Activated T-cell treated with anti-CD3 and anti-CD28 coated beads, Interleukin-2, amount 50 U/mL, for 24 hours (primary cell): Measurements from ENCODE around the gene VPS13C.

Source experiments
- DNase-seq: peaks from one replicate; pipeline ENCODE4 v3.0.0-alpha.2; 2020
- H3K27ac Mint-ChIP-seq: 2 replicates; pipeline ENCODE4 v1.8.0; 2020; ENCODE audit warnings: mild to moderate bottlenecking, mixed read lengths
- H3K27me3 Mint-ChIP-seq: 2 replicates; pipeline ENCODE4 v1.8.0; 2020; ENCODE audit warnings: mixed read lengths
- H3K36me3 Mint-ChIP-seq: 2 replicates; pipeline ENCODE4 v1.8.0; 2020; ENCODE audit warnings: low read depth, mixed read lengths
- H3K4me1 Mint-ChIP-seq: 2 replicates; pipeline ENCODE4 v1.8.0; 2020; ENCODE audit warnings: low read depth, mixed read lengths
- H3K4me3 Mint-ChIP-seq: 2 replicates; pipeline ENCODE4 v1.8.0; 2020; ENCODE audit warnings: mild to moderate bottlenecking, moderate library complexity, mixed read lengths
- H3K9me3 Mint-ChIP-seq: 2 replicates; pipeline ENCODE4 v1.8.0; 2020; ENCODE audit warnings: mixed read lengths

Gene VPS13C, protein sequence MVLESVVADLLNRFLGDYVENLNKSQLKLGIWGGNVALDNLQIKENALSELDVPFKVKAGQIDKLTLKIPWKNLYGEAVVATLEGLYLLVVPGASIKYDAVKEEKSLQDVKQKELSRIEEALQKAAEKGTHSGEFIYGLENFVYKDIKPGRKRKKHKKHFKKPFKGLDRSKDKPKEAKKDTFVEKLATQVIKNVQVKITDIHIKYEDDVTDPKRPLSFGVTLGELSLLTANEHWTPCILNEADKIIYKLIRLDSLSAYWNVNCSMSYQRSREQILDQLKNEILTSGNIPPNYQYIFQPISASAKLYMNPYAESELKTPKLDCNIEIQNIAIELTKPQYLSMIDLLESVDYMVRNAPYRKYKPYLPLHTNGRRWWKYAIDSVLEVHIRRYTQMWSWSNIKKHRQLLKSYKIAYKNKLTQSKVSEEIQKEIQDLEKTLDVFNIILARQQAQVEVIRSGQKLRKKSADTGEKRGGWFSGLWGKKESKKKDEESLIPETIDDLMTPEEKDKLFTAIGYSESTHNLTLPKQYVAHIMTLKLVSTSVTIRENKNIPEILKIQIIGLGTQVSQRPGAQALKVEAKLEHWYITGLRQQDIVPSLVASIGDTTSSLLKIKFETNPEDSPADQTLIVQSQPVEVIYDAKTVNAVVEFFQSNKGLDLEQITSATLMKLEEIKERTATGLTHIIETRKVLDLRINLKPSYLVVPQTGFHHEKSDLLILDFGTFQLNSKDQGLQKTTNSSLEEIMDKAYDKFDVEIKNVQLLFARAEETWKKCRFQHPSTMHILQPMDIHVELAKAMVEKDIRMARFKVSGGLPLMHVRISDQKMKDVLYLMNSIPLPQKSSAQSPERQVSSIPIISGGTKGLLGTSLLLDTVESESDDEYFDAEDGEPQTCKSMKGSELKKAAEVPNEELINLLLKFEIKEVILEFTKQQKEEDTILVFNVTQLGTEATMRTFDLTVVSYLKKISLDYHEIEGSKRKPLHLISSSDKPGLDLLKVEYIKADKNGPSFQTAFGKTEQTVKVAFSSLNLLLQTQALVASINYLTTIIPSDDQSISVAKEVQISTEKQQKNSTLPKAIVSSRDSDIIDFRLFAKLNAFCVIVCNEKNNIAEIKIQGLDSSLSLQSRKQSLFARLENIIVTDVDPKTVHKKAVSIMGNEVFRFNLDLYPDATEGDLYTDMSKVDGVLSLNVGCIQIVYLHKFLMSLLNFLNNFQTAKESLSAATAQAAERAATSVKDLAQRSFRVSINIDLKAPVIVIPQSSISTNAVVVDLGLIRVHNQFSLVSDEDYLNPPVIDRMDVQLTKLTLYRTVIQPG (N-terminal part only)

DNA sequence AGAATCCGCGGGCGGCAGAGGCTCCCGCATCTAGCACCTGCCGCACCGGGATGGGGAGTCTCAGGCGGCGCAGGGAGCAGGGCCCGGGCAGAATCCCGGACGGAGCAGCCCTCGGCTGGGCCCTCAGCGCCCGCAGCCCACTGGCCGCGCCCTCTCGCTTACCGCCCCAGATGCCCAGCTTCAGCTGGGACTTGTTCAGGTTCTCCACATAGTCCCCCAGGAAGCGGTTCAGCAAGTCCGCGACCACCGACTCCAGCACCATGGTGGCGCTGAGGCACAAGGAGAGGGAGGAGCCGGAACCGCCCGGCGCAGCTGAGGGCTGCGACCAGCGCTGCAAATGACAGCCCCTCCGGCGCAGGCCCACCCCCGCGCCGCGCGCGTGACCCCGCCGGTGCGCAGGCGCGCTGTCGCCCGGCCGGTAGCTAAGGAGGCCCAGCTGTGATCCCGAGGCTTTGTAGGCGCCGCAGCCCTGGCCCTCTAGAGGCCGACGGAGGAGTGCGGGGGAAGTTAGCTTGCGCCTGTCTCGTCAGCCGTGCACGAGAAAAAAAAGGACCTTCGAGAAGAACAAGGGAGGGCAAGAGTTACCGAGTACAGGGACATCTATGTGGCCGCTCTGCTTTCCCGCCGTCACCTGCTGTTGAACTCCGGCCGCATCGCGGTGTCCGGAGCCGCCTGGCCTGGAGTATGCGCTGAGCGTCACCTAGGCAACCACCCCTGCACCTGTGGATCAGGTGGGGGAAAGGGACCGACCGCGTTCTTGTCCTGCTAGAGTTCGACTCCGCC is at the start of gene VPS13C:
Gene VPS13C, minus strand, starts transcription at position 335 of the 783 bp plus-strand sequence. Its CDS starts 73 bp downstream, at position 262.
- Mint-ChIP-seq H3K4me1 (peaks cover 59% of the 10 kb centered on the region), H3K36me3 (peaks cover 25% of the 10 kb centered on the region), H3K27me3 (no peaks in the 10 kb centered on the region), H3K27ac (peak within 1 kb of the TSS; percentile 92), H3K9me3 (no peaks in the 10 kb centered on the region), H3K4me3 (peak within 1 kb of the TSS; percentile 85)
- DNase-seq = peak; percentile 93

DNA sequence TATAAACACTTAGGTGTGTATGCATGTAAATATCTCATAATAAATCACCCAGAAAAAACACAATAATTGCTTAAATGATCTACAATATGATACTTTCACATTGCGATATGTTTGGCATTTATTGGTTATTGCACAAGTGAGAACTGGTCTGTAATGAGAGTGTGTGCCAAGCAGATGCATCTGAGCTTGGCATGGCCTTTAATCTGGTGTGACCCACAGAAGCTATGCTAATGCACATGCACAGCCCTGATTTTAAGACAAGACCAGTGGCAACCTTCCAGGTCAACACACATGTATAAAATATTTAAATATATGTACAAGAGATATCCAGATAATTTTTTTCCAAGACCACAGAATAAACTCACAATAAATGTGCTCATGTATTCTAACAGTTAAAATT is 49.2 kb upstream of the VPS13C start:
- no peaks in the 10 kb centered on the region for H3K36me3 Mint-ChIP-seq
- no peak overlapping the region for H3K4me3 Mint-ChIP-seq
- peaks cover 28% of the 10 kb centered on the region for H3K27me3 Mint-ChIP-seq
- no peak for DNase-seq
- H3K27ac Mint-ChIP-seq = no peak overlapping the region
- no peaks in the 10 kb centered on the region for H3K9me3 Mint-ChIP-seq
- peaks cover 24% of the 10 kb centered on the region for H3K4me1 Mint-ChIP-seq

DNA sequence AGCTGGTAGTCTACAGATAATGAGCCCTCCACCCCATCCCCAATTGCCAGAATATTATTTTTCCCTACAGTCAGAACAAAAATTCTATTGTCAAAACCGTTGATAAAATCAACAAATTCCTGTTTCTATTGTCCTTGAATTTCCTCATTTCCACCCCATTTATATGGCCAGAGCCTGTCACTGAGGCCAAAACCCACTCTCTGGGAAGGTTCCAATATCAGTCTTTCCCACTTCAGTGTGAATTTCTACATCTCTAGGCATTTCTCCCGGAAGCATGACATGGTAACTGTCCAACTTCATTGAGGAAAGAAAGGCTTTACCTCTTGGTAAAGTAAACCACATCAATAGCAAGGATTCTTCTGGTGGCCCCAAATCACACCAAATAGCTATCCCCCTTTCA is 48.2 kb upstream of the VPS13C start:
- Mint-ChIP-seq H3K27me3 (peaks cover 28% of the 10 kb centered on the region), H3K9me3 (no peaks in the 10 kb centered on the region), H3K36me3 (no peaks in the 10 kb centered on the region), H3K4me1 (peaks cover 24% of the 10 kb centered on the region), H3K27ac (no peak overlapping the region), H3K4me3 (no peak overlapping the region)
- DNase-seq = no peak

DNA sequence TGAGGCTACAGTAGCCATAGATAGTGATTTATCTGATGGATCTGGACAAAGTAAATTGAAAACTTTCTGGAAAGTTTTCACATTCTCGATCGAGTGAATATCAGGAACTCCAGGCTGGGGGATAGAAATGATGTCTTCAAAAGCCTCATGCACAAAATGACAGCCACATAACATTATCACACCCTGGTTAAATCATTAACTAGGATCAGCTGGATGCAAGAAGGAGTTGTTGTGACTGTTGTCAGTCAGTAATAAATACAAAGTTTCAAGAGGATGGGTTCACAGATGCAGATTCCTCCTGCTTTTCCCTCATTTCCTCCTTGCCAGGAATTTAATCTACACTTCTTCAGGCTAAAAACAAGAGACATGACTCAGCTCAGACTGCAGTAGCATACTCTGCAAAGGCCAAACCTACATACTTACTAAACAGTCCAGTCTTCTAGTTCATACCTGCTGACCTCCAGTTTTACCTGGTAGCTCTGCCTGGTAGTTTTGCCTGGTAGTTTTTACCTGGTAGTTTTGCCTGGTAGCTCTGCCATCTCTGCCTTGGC is 47.4 kb upstream of the VPS13C start:
- Mint-ChIP-seq H3K27ac (peak overlapping the region; percentile 61), H3K9me3 (no peaks in the 10 kb centered on the region), H3K4me3 (no peak overlapping the region), H3K27me3 (peaks cover 21% of the 10 kb centered on the region), H3K36me3 (no peaks in the 10 kb centered on the region), H3K4me1 (peaks cover 19% of the 10 kb centered on the region)
- no peak for DNase-seq

DNA sequence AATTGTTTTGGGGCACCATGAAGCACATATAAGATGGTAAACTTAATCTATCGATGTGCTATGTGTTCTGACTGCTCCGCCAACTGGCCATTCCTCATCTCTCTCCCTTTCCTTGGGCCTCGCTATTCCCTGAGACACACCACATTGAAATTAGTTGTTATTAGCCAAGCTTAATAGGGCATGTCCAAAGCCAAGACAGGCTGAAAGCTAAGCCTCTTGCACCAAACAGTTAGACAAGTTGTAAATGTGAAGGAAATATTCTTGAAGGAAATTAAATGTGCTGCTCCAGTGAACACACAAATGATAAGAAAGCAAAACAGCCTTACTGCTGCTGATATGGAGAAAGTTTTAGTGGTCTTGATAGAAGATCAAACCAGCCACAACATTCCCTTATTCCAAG is 45.8 kb upstream of the VPS13C start:
- Mint-ChIP-seq H3K4me3 (no peak overlapping the region), H3K9me3 (no peaks in the 10 kb centered on the region), H3K27ac (no peak overlapping the region), H3K36me3 (no peaks in the 10 kb centered on the region), H3K27me3 (peaks cover 14% of the 10 kb centered on the region), H3K4me1 (peaks cover 14% of the 10 kb centered on the region)
- no peak for DNase-seq

DNA sequence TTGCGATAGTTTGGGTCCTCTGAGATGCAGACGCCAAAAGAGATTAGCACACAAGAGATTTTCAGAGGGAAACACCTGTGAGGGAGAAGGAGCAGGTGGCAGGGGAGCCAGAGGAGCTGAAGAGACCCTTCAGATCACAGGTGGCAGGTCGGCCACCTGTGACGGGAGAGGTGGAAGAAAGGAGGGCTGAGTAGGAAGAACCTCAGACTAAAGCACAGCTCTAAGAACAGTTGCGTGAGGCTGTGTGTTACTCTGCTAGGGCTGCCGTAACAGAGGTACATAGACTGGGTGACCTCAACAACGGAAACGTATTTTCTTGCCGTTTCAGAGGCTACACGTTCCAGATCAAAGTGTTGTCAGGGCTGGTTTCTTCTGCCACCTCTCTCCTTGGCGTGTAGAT is 45.0 kb upstream of the VPS13C start:
- no peak overlapping the region for H3K27ac Mint-ChIP-seq
- peaks cover 6% of the 10 kb centered on the region for H3K4me1 Mint-ChIP-seq
- H3K4me3 Mint-ChIP-seq = no peak overlapping the region
- no peak for DNase-seq
- no peaks in the 10 kb centered on the region for H3K36me3 Mint-ChIP-seq
- no peaks in the 10 kb centered on the region for H3K9me3 Mint-ChIP-seq
- peaks cover 14% of the 10 kb centered on the region for H3K27me3 Mint-ChIP-seq

DNA sequence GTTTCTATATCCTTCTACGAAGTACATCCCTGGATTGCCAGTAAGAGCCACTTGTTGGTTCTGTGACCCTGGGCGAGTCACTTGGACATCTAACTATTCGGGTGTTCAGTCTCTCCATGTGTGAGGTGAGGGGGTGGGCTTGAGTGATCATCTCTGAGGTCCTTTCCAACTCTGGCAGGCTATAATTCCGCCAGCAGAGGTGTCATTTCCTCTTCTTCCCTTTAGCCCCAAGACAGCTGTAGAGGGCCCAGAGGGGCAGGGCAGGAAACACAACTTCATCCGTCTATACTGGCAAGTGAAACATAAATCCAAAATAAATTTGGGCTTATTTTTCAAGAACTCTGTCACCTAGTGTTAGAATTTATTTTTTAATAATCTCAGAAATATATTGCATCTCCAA is 44.6 kb upstream of the VPS13C start:
- H3K4me3 Mint-ChIP-seq = no peak overlapping the region
- no peak for DNase-seq
- no peaks in the 10 kb centered on the region for H3K36me3 Mint-ChIP-seq
- H3K4me1 Mint-ChIP-seq = peaks cover 1% of the 10 kb centered on the region
- H3K27me3 Mint-ChIP-seq = peaks cover 14% of the 10 kb centered on the region
- H3K9me3 Mint-ChIP-seq = no peaks in the 10 kb centered on the region
- no peak overlapping the region for H3K27ac Mint-ChIP-seq

DNA sequence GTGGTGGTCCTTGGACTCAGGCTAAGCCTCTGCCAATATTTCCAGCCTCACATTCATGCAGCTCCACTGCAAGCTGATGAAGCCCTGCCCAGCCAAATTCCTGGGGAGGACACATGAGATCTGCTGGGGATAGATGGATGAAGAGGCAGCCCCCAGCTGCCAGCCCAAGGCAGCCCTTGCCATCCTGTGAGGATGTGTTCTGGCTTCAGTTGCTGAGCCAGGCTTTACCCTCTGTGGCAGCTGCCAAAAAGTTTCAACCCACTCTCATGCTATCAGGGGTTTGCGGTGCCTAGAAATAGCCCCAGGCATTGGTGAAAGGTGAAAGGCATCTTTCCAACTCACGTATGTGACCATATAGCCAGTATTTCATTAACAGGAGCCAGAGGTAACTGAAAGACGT is 44.2 kb upstream of the VPS13C start:
- Mint-ChIP-seq H3K4me1 (no peaks in the 10 kb centered on the region), H3K36me3 (no peaks in the 10 kb centered on the region), H3K27me3 (peaks cover 19% of the 10 kb centered on the region), H3K9me3 (no peaks in the 10 kb centered on the region), H3K27ac (no peak overlapping the region), H3K4me3 (no peak overlapping the region)
- no peak for DNase-seq

DNA sequence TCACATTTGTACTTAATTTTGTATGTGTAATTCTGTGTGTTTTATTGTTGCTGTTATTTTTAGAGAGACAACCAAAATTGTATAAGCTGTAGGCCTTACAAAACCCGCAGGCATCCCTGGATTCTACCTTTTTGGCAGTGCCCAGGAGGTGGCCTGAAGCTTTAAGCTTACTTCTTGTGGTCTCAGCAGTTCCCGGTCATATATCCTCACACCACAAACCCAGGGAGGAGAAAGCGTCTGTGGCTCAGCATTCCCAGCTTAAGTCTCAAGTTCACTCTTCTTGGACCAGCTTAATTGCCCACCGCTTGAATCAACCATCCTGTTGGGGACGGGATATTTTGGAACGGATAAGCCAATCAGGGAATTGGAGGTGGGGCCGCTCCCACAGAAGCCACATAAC is 43.2 kb upstream of the VPS13C start:
- H3K9me3 Mint-ChIP-seq = no peaks in the 10 kb centered on the region
- no peak overlapping the region for H3K4me3 Mint-ChIP-seq
- no peaks in the 10 kb centered on the region for H3K4me1 Mint-ChIP-seq

DNA sequence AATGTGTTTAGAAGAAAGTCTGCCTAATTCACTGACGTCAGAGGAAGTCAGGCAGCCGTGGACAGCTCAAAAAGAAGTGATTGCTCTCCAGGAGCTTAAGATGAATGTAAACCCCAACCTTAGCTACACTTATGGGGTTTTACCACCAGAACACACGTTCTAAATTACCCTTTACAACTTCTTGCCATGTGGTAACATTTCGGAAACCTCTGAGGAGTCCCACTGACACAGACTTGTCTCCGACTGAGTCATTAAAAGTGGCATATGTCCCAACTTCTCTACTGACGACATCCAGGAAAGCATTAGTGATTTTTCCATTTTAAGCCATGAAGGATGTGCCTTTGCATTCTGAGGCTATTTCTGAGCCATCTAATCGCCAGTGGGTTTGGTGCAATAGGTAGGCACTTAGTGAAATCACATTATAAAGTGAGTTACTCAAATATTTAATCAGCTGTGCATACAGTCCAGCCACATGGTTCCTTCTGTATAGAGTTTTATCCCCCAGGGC is 38.9 kb upstream of the VPS13C start:
- no peak overlapping the region for H3K4me3 Mint-ChIP-seq
- H3K4me1 Mint-ChIP-seq = no peaks in the 10 kb centered on the region
- no peak overlapping the region for H3K27ac Mint-ChIP-seq
- H3K27me3 Mint-ChIP-seq = peaks cover 20% of the 10 kb centered on the region
- H3K36me3 Mint-ChIP-seq = no peaks in the 10 kb centered on the region
- H3K9me3 Mint-ChIP-seq = no peaks in the 10 kb centered on the region
- DNase-seq = no peak

More for the DNA sequence above, 43.2 kb upstream of the VPS13C start:
- DNase-seq = no peak
- no peak overlapping the region for H3K27ac Mint-ChIP-seq
- H3K27me3 Mint-ChIP-seq = peaks cover 26% of the 10 kb centered on the region
- no peaks in the 10 kb centered on the region for H3K36me3 Mint-ChIP-seq

DNA sequence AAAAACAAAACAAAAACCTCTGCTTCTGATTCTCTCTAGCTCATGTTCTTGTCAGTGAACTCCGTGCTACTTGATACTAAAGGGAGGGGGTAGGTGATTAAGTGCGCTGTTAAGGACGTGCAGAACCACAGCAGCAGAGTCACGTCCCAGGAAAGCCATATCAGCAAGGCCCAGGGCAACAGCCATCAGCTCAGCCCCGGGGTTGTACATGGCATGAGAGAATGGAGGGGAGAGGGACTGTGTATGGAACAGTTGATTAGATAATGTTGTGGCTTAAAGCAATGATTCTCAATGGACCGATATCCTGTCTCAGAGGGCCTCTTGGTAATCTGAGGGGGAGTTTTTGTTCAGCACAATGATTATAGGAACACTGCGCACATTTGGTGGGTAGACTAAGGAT is 34.1 kb upstream of the VPS13C start:
- H3K36me3 Mint-ChIP-seq = no peaks in the 10 kb centered on the region

DNA sequence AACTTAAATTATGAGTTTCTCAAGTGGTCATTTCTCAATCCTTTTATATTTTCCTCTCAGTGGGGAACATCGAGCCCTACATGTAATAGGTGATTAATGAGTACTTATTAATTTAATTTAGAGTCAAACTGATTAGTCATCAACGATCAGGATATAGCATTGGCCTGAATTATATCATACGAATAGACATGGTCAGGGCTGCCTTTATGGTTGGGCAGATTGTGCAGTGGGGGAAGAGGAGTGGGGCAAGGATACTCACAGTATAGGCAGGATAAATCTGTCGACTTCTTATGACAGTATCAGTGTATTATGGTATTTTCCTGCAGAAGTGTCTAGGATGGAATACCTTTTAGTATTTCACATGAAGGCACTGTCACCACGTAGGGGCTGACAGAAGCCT is 33.6 kb upstream of the VPS13C start:
- H3K27ac Mint-ChIP-seq = no peak overlapping the region
- H3K9me3 Mint-ChIP-seq = no peaks in the 10 kb centered on the region
- H3K27me3 Mint-ChIP-seq = peaks cover 7% of the 10 kb centered on the region
- no peaks in the 10 kb centered on the region for H3K4me1 Mint-ChIP-seq
- DNase-seq = no peak
- H3K36me3 Mint-ChIP-seq = no peaks in the 10 kb centered on the region
- H3K4me3 Mint-ChIP-seq = no peak overlapping the region

More for the DNA sequence above, 34.1 kb upstream of the VPS13C start:
- DNase-seq = no peak
- H3K4me1 Mint-ChIP-seq = no peaks in the 10 kb centered on the region
- H3K9me3 Mint-ChIP-seq = no peaks in the 10 kb centered on the region
- peaks cover 13% of the 10 kb centered on the region for H3K27me3 Mint-ChIP-seq
- H3K27ac Mint-ChIP-seq = no peak overlapping the region
- H3K4me3 Mint-ChIP-seq = no peak overlapping the region

DNA sequence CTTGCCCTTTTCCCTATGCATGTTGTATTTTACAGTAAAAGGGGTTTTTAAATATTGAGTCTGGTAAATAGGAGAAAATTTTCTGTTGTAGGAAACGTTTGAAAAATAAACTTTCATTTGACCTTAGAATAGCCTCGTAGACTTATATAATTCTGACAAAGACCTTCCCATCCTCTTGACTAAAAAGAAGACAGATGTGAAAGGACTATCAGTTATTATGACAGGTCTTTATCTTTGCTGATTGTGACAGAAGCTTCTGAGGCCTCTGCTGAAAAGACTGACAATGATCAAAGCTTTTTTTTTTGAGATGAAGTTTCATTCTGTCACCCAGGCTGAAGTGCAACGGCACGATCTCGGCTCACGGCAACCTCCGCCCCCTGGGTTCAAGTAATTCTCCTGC is 30.7 kb upstream of the VPS13C start:
- Mint-ChIP-seq H3K4me1 (peaks cover 9% of the 10 kb centered on the region), H3K27me3 (no peaks in the 10 kb centered on the region), H3K27ac (no peak overlapping the region), H3K9me3 (no peaks in the 10 kb centered on the region), H3K4me3 (no peak overlapping the region), H3K36me3 (no peaks in the 10 kb centered on the region)
- no peak for DNase-seq
